H9 (cell line): ENCODE results near the gene SCT. TPM values are rescaled to one million over a fixed set of nuclear protein-coding genes. Genes with fewer than 3 reads are reported as not detected.

Experiments
- DNase-seq: peaks from one replicate; pipeline ENCODE4 v3.0.0-alpha.2; 2017
- H2AFZ ChIP-seq: one replicate; pipeline ENCODE4 v1.6.1; 2013; ENCODE audit warnings: mild to moderate bottlenecking, low read length, control low read depth, moderate library complexity
- H2AK5ac ChIP-seq: 2 replicates; pipeline ENCODE4 v1.6.1; 2013; ENCODE audit warnings: low read length, control low read depth, mixed read lengths; ENCODE audit not compliant: insufficient read length
- H2BK120ac ChIP-seq: one replicate; pipeline ENCODE4 v1.6.1; 2013; ENCODE audit warnings: low read depth, mild to moderate bottlenecking, low read length, control low read depth, inconsistent platforms; ENCODE audit not compliant: poor library complexity, severe bottlenecking
- H2BK12ac ChIP-seq: 2 replicates; pipeline ENCODE4 v1.6.1; 2013; ENCODE audit warnings: low read length, control low read depth, mixed read lengths, low read depth; ENCODE audit not compliant: insufficient read length
- H2BK15ac ChIP-seq: 2 replicates; pipeline ENCODE4 v1.6.1; 2013; ENCODE audit warnings: low read depth, low read length, control low read depth
- H2BK20ac ChIP-seq: one replicate; pipeline ENCODE4 v1.6.1; 2013; ENCODE audit warnings: low read depth, mild to moderate bottlenecking, low read length, control low read depth, inconsistent platforms; ENCODE audit not compliant: poor library complexity, severe bottlenecking
- H2BK5ac ChIP-seq: 2 replicates; pipeline ENCODE4 v1.6.1; 2013; ENCODE audit warnings: low read length, control low read depth, mixed read lengths; ENCODE audit not compliant: insufficient read length
- H3K14ac ChIP-seq: 2 replicates; pipeline ENCODE4 v1.6.1; 2013; ENCODE audit warnings: low read length, control low read depth; ENCODE audit not compliant: insufficient read depth
- H3K18ac ChIP-seq: 2 replicates; pipeline ENCODE4 v1.6.1; 2013; ENCODE audit warnings: low read depth, mild to moderate bottlenecking, mixed read lengths, low read length, control low read depth; ENCODE audit not compliant: insufficient read length
- H3K23ac ChIP-seq: 2 replicates; pipeline ENCODE4 v1.6.1; 2013; ENCODE audit warnings: low read length, control low read depth, mixed read lengths, low read depth; ENCODE audit not compliant: insufficient read length
- H3K23me2 ChIP-seq: 2 replicates; pipeline ENCODE4 v1.6.1; 2013; ENCODE audit warnings: low read depth, mild to moderate bottlenecking, mixed read lengths, low read length, control low read depth; ENCODE audit not compliant: insufficient read length, poor library complexity, severe bottlenecking
- H3K27ac ChIP-seq: 2 replicates; pipeline ENCODE4 v1.5.1; 2013; ENCODE audit warnings: low read length, control low read depth, mixed read lengths, low read depth; ENCODE audit not compliant: insufficient read length
- H3K27me3 ChIP-seq: 2 replicates; pipeline ENCODE4 v1.6.1; 2013; ENCODE audit warnings: low read length, control low read depth, inconsistent platforms; ENCODE audit not compliant: insufficient read depth
- H3K4ac ChIP-seq: 2 replicates; pipeline ENCODE4 v1.6.1; 2013; ENCODE audit warnings: low read depth, mild to moderate bottlenecking, control low read depth, inconsistent platforms, low read length, moderate library complexity
- H3K4me1 ChIP-seq: 2 replicates; pipeline ENCODE4 v1.6.1; 2013; ENCODE audit warnings: low read length, control low read depth, inconsistent platforms; ENCODE audit not compliant: insufficient read depth
- H3K4me2 ChIP-seq: 2 replicates; pipeline ENCODE4 v1.6.1; 2013; ENCODE audit warnings: low read length, control low read depth, mixed read lengths; ENCODE audit not compliant: insufficient read length, insufficient read depth
- H3K56ac ChIP-seq: 2 replicates; pipeline ENCODE4 v1.6.1; 2013; ENCODE audit warnings: low read depth, mild to moderate bottlenecking, mixed read lengths, low read length, control low read depth; ENCODE audit not compliant: insufficient read length
- H3K79me1 ChIP-seq: 2 replicates; pipeline ENCODE4 v1.6.1; 2013; ENCODE audit warnings: low read depth, mild to moderate bottlenecking, moderate library complexity, low read length, control low read depth, inconsistent platforms; ENCODE audit not compliant: insufficient read depth, poor library complexity, severe bottlenecking
- H3K79me2 ChIP-seq: 2 replicates; pipeline ENCODE4 v1.6.1; 2013; ENCODE audit warnings: low read length, control low read depth, inconsistent platforms; ENCODE audit not compliant: insufficient read depth
- H3K9ac ChIP-seq: 2 replicates; pipeline ENCODE4 v1.6.1; 2013; ENCODE audit warnings: low read length, control low read depth, mixed read lengths; ENCODE audit not compliant: insufficient read length; ENCODE audit errors: extremely low read depth
- H3K9me3 ChIP-seq: one replicate; pipeline ENCODE4 v1.6.1; 2013; ENCODE audit warnings: low read depth, low read length, inconsistent platforms; ENCODE audit not compliant: control insufficient read depth
- H3T11ph ChIP-seq: one replicate; pipeline ENCODE4 v1.6.1; 2013; ENCODE audit warnings: mild to moderate bottlenecking, low read length, control low read depth, inconsistent platforms
- H4K20me1 ChIP-seq: one replicate; pipeline ENCODE4 v1.6.1; 2013; ENCODE audit not compliant: control insufficient read depth, insufficient read length, insufficient read depth
- H4K5ac ChIP-seq: 2 replicates; pipeline ENCODE4 v1.6.1; 2013; ENCODE audit warnings: low read depth, mild to moderate bottlenecking, mixed read lengths, low read length, control low read depth; ENCODE audit not compliant: insufficient read length
- H4K8ac ChIP-seq: replicated peaks from 2 replicates; pipeline ENCODE4 v1.6.1; 2013; ENCODE audit warnings: low read length, control low read depth, mixed read lengths, low read depth; ENCODE audit not compliant: insufficient read length
- H4K91ac ChIP-seq: 2 replicates; pipeline ENCODE4 v1.6.1; 2013; ENCODE audit warnings: low read depth, mild to moderate bottlenecking, moderate library complexity, mixed read lengths, low read length, control low read depth; ENCODE audit not compliant: insufficient read length
- H3K27ac Mint-ChIP-seq, 3 experiments: 2 replicates in 2 of 3; 3 replicates in 1 of 3; pipeline ENCODE4 v1.8.0; 2020 to 2021; ENCODE audit warnings: mixed read lengths in 3 of 3, mild to moderate bottlenecking in 1 of 3, moderate library complexity in 1 of 3
- H3K27me3 Mint-ChIP-seq: 2 replicates; pipeline ENCODE4 v1.8.0; 2021; ENCODE audit warnings: low read depth, mild to moderate bottlenecking, moderate library complexity, mixed read lengths
- H3K36me3 Mint-ChIP-seq, 3 experiments: 2 replicates in 2 of 3; 3 replicates in 1 of 3; pipeline ENCODE4 v1.8.0; 2020 to 2021; ENCODE audit warnings: low read depth in 3 of 3, mixed read lengths in 3 of 3; ENCODE audit not compliant: insufficient read depth in 1 of 3
- H3K4me1 Mint-ChIP-seq, 2 experiments: 2 replicates each; pipeline ENCODE4 v1.8.0; 2020; ENCODE audit warnings: mixed read lengths in 2 of 2
- H3K4me3 Mint-ChIP-seq, 2 experiments: 2 replicates in 1 of 2; 3 replicates in 1 of 2; pipeline ENCODE4 v1.8.0; 2020 to 2021; ENCODE audit warnings: mild to moderate bottlenecking in 2 of 2, mixed read lengths in 2 of 2, moderate library complexity in 1 of 2
- H3K9me3 Mint-ChIP-seq, 2 experiments: 2 replicates in 1 of 2; 3 replicates in 1 of 2; pipeline ENCODE4 v1.8.0; 2020; ENCODE audit warnings: mild to moderate bottlenecking in 2 of 2, mixed read lengths in 2 of 2, moderate library complexity in 1 of 2
- WGBS: extraction: QIAGEN DNeasy Blood & Tissue Kit; methylation state at CpG from one replicate; pipeline ENCODE4 v1.1.7; 2013; ENCODE audit warnings: missing lambda C conversion rate, low lambda C conversion rate, mixed read lengths; ENCODE audit not compliant: insufficient read length; ENCODE audit errors: extremely low coverage; 5-methylcytosine and 5-hydroxymethylcytosine counted together
- total RNA-seq: library from RNA; stranded (reverse); gene quantifications from 2 replicates; pipeline ENCODE4 v1.2.1, GENCODE V29; 2021
- TF ChIP-seq, protein P1 (sequence below): fragments of 200-600 bp; sonication (generic); conservative IDR thresholded peaks from 3 replicates; pipeline ENCODE4 v1.8.0; 2021; ENCODE audit warnings: antibody characterized with exemption, mild to moderate bottlenecking

Gene SCT
- total RNA-seq, 1 experiment from 2014 or later: 1.8 TPM

DNA sequence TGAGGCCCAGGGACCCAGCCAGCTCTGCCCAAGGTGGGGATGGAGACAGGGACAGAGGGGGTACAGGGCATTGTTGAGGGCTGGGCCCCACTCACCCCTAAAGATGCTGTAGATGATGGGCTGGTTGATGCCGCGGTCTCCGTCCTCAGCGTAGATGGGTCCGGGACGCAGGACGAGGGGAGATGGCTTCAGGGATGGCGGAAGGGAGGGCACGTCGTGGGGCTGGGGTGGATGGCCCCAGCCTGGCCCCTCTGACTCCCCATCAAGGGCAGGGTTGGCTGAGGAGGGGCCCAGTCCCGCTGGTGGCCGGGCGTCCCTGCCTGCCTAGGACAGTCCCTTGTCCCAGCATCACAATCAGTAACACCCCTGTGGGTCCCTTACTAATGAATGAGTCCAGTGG is 6.8 kb downstream of the SCT start:
- Histone ChIP-seq H3K23ac (no peak overlapping the region), H3K9ac (no peak overlapping the region), H4K91ac (no peak overlapping the region), H3K14ac (no peak overlapping the region), H2BK12ac (no peak overlapping the region), H3K56ac (no peak overlapping the region), H2AFZ (no peak overlapping the region), H3K4me2 (no peak overlapping the region), H4K5ac (no peak overlapping the region), H3K79me1 (no peaks in the 10 kb centered on the region), H2BK120ac (no peak overlapping the region), H3K23me2 (peaks cover 4% of the 10 kb centered on the region), H3T11ph (no peak overlapping the region), H3K79me2 (no peaks in the 10 kb centered on the region), H4K8ac (no peak overlapping the region), H2BK15ac (no peak overlapping the region), H3K4ac (no peak overlapping the region), H2AK5ac (no peak overlapping the region), H3K27ac (no peak overlapping the region), H2BK20ac (no peak overlapping the region), H3K9me3 (no peaks in the 10 kb centered on the region), H2BK5ac (no peak overlapping the region), H3K4me1 (no peaks in the 10 kb centered on the region), H3K27me3 (no peaks in the 10 kb centered on the region), H3K18ac (no peak overlapping the region), H4K20me1 (no peaks in the 10 kb centered on the region)
- H3K27ac Mint-ChIP-seq: no peak overlapping the region; a peak in 1 of 7 replicates
- no peaks in the 10 kb centered on the region for H3K9me3 Mint-ChIP-seq
- TF ChIP-seq, protein P1, sequence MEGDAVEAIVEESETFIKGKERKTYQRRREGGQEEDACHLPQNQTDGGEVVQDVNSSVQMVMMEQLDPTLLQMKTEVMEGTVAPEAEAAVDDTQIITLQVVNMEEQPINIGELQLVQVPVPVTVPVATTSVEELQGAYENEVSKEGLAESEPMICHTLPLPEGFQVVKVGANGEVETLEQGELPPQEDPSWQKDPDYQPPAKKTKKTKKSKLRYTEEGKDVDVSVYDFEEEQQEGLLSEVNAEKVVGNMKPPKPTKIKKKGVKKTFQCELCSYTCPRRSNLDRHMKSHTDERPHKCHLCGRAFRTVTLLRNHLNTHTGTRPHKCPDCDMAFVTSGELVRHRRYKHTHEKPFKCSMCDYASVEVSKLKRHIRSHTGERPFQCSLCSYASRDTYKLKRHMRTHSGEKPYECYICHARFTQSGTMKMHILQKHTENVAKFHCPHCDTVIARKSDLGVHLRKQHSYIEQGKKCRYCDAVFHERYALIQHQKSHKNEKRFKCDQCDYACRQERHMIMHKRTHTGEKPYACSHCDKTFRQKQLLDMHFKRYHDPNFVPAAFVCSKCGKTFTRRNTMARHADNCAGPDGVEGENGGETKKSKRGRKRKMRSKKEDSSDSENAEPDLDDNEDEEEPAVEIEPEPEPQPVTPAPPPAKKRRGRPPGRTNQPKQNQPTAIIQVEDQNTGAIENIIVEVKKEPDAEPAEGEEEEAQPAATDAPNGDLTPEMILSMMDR: no peak
- H3K4me3 Mint-ChIP-seq: no peak overlapping the region
- no CpG with 5 or more reads among the region's 13 CpGs for WGBS
- peaks cover 4% of the 10 kb centered on the region for H3K27me3 Mint-ChIP-seq
- H3K36me3 Mint-ChIP-seq: peaks cover 0 to 3% (median 0%) of the 10 kb centered on the region in 3 experiments; a peak in 1 of 7 replicates
- DNase-seq: no peak
- H3K4me1 Mint-ChIP-seq: peaks cover 2 to 4% of the 10 kb centered on the region in 2 experiments; a peak in 2 of 4 replicates
